HG02943 (cell line): ENCODE results near the gene CCDC186.
"Not testable (repeated sequence)": the region's sequence is repeated elsewhere in the genome, so short reads cannot be mapped to it uniquely, and the experiment has no call there.

Source experiments
- ATAC-seq: cut with Tn5 transposase; IDR thresholded peaks from one replicate; pipeline ENCODE4 v1.9.1; 2021; ENCODE audit warnings: mild to moderate bottlenecking, low read depth, moderate library complexity; ENCODE audit not compliant: unreplicated experiment

Gene CCDC186

DNA sequence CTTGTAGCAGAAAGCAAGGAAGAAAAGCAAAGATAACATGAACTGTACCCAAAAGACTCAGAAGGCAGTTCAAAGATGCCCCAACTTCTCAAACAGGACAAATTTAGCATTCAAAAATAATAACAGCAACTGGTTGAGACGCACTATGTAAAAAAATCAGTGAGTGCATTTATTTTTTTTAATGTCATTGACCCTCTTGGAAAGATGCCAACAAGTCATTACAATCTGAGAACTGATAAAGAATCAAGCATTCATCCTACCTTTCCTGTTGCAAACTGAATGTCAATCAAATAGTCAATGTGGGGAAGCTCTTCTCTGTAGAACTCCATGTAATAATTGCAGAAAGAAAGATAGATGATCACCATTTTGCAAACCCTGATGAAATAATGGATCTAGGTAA lies 1.7 kb upstream of the CCDC186 start:
- no peak for ATAC-seq

DNA sequence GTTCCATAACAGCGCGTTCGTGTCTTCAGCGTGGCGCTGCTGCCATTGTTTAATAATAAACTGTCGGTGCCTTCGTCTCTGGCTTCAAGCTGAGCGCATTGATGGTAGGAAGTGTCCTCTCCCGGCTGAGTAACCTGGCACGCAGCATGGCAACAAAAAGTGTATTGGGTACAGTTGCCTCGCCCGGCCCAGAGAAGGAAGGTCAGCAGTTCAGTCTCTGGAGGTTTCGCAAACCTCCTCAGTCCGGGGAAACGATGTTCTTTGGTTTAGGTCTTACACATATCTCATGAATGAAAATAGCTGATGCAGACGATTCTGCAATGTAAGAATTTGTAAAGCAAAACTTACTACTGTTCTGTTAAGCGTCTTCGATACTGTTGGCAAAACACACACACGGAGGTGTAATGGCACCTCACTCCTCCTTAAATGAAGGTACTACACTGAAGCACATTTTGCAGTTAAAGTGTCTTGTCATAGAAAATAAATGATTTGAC lies 739 bp upstream of the CCDC186 start:
- peak; percentile 26 for ATAC-seq

DNA sequence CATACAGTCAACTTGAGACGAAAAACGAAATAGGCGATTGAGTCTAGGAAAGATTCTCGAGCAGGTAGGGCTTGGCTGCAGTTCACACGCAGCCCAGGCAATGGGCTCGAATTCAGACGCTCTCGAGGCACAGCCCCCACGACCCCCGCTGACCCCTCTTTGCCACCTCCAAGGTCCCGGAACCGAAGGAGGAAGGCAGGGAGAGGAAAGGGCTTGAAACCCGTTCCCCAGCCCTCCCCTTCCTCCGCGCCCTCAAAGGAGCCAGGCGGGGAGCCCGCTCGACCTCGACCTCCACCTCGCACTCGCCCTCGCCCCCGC lies 441 bp downstream of the CCDC186 start:
- ATAC-seq = peak; percentile 6

DNA sequence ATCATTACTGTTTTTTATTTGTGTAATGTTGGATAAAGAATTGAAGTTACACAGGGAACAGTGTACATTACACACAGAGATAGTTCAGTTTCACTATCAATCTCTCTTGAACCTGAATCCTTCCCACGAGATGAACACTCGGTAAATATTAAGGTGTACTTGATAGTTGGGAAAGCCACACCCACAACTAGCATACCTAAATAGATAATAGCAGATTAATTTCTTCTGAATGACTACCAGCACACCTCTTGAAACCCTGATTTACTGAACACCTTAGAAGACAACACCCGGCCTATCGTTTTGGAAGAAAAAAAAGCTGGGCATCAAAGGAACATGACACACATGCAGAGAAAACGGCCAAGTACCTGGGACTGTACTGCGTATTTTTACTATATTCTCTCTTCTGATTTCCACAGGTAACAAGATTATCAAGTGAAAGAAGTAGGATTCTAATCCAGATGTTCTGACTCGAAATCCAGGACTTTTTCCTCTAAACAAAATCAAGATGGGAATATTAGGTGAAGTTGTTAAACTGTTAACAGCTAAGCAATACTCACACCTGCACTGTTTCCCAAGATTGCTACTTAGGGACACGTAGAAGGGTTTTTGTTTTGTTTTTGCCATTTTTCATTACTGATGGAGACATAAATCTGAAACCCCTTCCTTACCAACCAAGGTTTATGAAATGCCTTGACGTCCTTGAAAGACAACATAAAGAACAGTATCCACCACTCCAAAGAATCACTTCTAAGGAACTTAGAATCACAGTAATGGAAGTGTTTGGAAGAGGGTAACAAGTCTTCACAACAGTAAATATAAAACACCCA lies 1.0 kb downstream of the CCDC186 start:
- no peak for ATAC-seq

DNA sequence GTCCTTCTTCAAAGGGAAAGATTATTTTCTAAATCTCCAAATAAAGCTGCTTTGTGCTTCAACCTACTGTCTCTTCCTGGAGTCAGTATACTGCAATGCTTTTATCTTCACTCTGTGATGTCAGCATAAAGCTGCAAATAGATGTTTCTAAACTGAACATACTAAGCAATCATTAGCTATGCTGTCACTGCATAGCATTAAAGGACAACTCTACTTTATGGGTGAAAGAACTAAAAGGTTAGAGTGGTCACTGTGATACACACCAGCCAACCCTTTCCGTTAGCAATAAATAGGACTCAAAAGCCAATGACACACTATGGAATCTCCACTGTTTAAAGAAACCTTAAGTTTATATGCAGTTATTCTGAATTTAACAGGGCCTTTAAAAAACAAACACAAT lies 1.8 kb downstream of the CCDC186 start:
- no peak for ATAC-seq

DNA sequence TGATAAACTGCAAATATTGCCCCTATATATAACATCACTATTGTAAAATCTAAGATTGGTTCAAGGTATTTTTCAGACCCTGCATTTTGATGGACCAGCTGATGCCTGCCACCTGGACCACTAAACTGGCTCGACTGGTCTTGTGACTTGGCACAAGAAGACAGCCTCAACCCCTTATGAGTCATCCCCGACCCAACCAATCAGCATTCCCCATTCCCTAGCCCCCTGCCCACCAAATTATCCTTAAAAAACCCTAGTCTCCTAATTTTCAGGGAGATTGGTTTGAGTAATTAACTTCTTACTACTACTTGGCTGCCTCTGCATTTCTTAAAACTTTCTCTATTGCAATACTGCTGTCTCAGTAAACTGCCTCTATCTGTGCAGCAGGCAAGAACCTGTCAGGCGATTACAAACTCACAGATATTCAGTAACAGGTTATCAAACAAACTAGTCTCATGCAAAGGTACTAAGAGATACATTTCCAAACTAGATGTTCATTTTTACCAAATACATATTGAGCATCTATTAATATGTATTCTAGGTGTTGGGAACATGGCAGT lies 5.5 kb downstream of the CCDC186 start:
- no peak for ATAC-seq

DNA sequence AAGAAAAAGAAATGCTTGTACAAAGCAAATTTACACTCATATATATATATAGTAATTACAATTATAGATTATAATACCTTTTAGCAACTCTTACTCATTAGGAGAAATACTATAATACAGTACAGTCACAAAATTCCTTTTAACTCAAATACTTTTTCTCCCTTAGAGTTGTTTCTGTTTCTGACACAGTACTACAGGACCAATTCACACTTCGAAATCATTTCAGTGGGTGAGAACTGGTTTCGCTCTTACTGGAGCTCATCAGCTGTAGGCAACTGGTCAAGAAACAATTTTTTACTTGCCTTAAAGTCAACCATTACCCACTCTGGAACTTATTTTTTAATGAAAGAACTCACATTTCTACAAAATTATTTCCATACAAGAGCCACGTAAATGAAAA lies 6.0 kb downstream of the CCDC186 start:
- ATAC-seq = no peak

DNA sequence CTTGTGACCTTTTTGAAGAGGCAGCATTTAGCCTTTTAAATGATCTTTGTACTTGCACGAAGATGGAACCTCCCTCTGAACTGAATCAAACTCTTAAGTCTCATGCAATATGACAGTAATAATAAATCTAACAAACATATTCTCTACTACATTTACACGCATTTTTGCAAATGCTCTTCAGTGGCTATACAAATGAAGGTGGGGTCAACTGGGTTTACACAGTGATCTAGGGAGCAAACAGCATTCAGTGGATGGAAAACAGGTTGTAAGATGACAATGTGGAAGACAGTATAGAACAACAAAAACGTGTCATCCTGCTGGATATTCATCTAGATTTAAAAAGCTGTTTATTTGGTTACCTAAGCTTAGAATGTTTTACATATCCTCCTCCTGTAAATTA lies 7.5 kb downstream of the CCDC186 start:
- ATAC-seq = no peak

DNA sequence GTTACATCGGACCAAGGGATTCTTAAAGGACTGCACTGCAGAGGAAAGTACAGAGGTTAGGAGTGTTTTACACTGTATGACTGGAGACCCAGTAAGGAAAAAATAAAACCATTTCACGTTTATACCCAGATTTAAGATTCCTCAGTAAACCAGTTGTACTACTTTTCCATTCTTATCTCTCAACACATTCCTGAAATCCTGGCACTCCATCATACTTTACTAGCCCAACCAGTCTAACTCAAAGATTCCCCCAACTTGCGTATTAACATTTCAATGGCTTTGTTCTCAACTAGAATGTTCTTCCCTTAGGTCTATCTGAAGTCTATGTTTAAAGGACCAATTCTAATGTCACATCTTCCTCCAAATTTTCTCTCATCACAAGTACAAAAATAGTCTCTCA lies 8.0 kb downstream of the CCDC186 start:
- no peak for ATAC-seq

DNA sequence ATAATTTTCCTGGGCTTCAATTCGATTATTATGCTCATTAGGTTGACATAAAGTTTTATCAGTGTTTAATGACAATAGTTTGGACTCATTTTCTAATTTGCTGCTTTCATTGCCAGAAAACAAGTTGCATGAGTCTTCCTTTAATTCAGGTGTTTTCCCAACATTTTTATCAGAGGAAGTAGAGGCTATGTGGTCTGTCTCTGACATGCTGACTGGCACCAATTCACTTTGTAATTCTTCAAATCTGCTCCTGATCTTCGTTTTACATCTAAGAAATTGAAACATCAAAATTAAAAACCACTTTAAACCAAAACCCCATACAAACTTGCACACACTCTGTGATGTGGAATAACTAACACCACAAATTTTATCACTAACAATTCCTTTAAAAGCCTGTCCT lies 10.9 kb downstream of the CCDC186 start:
- ATAC-seq = no peak

DNA sequence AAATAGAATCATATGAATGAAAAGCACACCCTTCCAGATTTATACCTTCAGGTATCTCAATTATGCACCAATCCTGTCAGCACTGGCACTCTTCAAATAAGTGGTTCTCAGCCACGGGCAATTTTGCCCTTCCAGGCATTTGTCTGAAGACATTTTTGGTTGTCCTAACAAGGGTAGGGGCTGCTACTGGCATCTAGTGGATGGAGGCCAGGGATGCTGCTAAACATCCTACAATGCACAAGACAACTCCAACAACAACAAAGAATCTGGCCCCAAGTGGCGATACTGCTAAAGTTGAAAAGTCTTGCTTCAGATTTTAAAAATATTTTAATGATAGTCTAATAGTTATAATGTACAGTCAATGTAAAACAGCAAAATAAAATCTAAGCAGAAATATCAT lies 16.1 kb downstream of the CCDC186 start:
- ATAC-seq = no peak

DNA sequence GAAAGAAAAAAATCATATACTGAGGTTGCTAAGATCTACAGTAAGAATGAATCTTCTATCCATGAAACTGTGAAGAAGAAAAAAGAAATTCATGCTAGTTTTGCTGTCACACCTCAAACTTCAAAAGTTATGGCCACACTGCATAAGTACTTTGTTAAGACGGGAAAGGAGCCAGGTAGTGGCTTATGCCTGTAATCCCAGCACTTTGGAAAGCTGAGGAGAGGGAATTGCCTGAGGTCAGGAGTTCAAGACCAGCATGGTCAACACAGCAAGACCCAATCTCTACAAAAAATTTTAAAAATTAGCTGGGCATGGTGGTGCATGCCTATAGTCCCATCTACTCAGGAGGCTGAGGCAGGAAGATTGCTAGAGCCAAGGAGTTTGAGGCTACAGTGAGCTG lies 22.1 kb downstream of the CCDC186 start:
- no peak for ATAC-seq

DNA sequence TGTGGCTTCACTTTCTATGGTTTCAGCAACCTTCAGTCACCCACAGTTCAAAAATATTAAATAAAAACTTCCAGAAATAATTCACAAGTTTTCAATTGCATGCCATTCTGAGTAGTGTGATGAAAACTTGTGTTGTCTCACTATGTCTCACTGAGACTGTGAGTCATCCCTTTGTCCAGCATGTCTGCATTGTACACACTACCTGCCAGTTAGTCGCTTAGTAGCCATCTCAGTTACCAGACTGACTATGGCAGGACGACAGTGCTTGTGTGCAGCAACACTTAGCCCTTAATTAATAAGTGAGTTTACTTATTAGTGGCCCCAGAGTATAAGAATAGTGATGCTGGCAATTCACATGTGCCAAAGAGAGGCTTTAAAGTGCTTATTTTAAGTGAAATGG lies 22.5 kb downstream of the CCDC186 start:
- no peak for ATAC-seq

DNA sequence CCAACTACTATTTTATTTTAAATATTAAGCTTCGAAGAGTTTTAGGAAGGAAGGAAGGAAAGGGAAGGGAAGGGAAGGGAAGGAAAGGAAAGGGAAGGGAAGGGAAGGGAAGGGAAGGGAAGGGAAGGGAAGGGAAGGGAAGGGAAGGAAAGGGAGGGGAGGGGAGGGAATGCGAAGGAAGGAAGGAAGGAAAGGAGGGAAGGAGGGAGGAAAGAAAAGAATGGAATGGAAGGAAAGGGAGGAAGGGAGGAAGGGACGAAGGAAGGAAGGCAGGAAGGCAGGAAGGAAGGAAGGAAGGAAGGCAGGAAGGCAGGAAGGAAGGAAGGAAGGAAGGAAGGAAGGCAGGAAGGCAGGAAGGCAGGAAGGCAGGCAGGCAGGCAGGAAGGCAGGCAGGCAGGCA lies 24.5 kb downstream of the CCDC186 start:
- not testable (repeated sequence) for ATAC-seq

DNA sequence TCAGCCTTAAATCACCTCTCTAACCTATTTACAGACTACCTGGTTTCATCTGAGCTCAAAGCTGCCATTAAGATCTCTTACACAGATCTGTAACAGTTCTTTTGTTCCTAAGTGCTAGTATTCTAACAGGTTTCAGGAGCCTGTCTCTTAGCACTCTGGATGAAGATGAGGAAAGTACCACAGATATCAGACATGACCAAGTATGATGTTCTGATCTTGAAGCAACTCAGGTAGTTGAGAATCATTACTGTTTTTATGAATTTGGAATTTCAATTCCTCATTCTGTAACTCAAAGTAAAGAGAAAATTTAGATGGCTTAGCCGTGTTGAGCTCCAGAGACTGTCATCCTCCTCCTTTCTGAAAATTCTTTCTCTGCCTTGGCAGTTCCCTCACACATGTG lies 30.8 kb downstream of the CCDC186 start:
- no peak for ATAC-seq

DNA sequence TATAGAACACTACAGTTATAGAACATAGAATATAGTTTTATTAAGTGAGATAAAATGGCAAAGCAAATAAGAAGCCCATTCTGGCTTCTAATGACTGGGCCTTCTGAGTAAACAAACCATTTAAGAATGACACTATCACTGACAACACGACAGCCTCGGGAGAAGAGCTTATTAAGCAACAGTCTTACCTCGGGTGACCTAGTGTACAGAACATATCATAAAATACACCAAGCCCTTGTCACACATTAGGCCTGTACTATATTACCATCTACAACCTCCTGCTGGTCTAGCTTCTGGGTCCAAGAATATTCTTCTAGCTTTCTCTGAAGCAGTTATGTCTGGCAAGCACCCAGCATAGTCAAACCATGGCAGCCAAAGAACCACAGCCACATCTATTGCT lies 32.0 kb downstream of the CCDC186 start:
- no peak for ATAC-seq

DNA sequence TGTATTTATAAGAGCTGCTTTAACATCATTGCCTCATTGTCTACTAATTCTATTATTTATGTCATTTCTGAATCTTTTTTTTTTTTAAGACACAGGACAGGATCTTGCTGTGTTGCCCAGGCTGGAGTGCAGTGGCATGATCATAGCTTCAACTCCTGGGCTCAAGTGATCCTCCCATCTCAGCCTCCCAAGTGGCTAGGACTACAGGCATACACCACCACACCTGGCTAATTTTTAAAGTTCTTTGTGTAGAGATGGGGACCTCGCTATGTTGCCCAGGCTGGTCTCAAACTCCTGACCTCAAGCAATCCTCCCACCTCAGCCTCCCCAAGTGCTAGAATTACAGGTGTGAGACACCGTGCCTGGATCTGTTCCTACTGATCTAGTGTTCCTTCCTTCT lies 33.2 kb downstream of the CCDC186 start:
- not testable (repeated sequence) for ATAC-seq

DNA sequence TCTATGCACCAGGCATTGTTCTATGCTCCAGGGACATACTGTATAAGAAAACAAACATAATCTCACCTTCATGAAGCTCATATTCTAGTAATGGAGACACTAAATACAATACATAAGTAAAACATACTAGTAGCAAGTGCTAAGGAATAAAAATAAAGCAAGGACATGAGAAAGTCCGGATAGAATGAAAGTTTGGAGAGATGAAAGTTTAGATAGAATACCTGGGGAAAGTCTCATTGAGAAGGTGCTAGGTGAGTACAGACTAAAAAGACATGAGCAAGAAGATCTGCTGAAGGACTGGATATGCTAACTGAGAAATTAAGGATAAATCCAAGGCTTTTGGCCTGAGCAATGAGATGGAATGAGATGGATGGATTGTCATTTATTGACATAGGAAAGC lies 34.0 kb downstream of the CCDC186 start:
- ATAC-seq = no peak

DNA sequence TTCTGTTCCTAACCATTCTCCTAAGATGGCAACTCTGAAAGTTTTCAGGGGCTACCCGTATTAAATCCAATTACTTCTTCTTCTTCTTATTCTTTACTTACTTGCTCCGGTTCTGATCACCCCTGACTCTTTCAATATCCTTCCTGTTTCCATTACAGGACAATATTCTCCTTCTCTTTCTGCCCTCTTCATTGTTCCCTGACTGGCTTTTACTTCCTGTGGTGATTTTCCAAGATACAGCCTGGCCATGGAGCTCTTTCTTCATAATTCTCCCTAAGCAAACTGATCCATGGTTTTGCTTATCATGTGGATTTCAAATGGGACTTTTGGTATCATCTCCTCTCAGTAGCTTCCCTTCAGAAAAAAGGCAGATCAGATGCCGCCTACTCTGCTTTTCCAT lies 35.4 kb downstream of the CCDC186 start:
- no peak for ATAC-seq

DNA sequence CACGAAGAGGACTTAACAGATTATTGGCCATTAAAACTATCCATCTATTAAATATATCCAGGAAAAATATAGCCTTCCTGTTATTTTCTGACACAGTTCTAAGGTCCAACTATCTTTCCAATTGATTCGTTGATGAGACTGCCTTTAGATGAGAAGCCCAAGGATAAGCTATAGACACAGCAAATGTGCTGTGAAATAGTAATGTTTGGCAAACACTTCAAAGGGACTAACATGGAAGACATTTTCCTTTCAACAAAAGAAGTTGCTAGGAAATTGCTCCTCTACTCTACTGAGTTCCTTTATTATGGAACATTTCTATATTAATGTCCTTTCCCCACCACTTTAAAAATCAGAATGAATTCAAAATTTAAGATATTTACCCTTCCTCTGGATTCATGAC lies 38.5 kb downstream of the CCDC186 start:
- no peak for ATAC-seq

DNA sequence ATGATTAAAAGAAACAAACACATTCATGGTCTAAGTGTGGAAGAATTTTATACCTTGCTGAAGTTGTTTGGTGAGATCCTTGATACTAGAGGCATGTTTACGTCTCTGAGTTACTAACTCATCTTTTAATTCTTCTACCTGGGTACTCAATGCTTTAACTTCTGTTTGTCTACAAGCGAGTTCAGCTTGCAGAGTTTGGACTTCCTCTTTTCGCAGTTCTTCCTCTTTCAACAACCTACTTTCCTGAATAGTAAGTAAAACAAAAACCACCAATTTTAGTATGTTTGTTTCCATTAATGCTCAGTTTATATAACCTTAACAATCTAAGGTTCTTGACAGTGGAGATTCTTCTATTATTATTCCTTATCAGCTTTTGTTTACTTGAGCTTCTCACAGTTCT lies 42.9 kb downstream of the CCDC186 start:
- ATAC-seq = no peak

DNA sequence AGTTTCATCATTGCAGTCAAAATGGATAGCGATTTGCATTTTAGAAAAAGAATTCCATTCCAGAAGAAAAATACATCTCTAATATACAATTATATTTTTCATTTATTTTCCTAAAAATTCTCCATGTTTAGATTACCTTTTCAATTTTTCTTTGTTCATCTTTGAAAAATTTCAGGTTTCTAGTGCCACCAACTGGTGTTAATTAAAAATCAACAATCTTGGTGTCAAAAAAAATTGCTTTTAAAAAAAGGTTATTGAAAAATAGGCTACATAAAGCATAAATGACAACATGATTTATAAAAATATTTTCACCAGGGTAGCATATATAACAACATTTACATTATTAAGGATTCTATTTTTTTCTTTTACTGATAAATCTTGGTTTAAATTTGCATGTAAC lies 53.0 kb downstream of the CCDC186 start:
- ATAC-seq = no peak
